Uterus (tissue), 4 donors: ENCODE results near the gene C8A. TPM values are rescaled to one million over a fixed set of nuclear protein-coding genes. Genes with fewer than 3 reads are reported as not detected.

Experiments used
- DNase-seq, 2 donors: peaks; one replicate each; pipeline ENCODE4 v3.0.0-alpha.2; 2019 to 2020
- H3K27ac ChIP-seq, 2 donors: fragments of 200-600 bp; sonication (generic); 1 replicate in 1 of 2; 2 replicates in 1 of 2; pipeline ENCODE4 v1.5.1; 2016 to 2018
- H3K27me3 ChIP-seq, 2 donors: fragments of 200-600 bp; sonication (generic); one replicate each; pipeline ENCODE4 v1.5.1; 2018 to 2019; ENCODE audit warnings: control low read depth in 1 of 2
- H3K36me3 ChIP-seq, 2 donors: fragments of 200-600 bp; sonication (generic); one replicate each; pipeline ENCODE4 v1.5.1; 2019; ENCODE audit warnings: control low read depth in 1 of 2
- H3K4me1 ChIP-seq, 2 donors: fragments of 200-600 bp; sonication (generic); one replicate each; pipeline ENCODE4 v1.5.1; 2018 to 2019; ENCODE audit warnings: control low read depth in 1 of 2
- H3K4me3 ChIP-seq, 2 donors: fragments of 200-600 bp; sonication (generic); 1 replicate in 1 of 2; 2 replicates in 1 of 2; pipeline ENCODE4 v1.5.1; 2018 to 2019; ENCODE audit warnings: mild to moderate bottlenecking in 1 of 2
- H3K9me3 ChIP-seq, 2 donors: fragments of 200-600 bp; sonication (generic); one replicate each; pipeline ENCODE4 v1.5.1; 2019; ENCODE audit warnings: control low read depth in 1 of 2
- POLR2A ChIP-seq, 2 donors: fragments of 450-650 bp; IDR thresholded peaks; one replicate each; pipeline ENCODE4 v1.6.1; 2016; ENCODE audit warnings: antibody characterized with exemption in 2 of 2, mild to moderate bottlenecking in 1 of 2, moderate library complexity in 1 of 2
- intact Hi-C: fragments of 100-400 bp; cut with DNase I; formaldehyde crosslinking; loops from one replicate; pipeline ENCODE4 v1.15.1; 2023; ENCODE audit warnings: low total_unique reads
- total RNA-seq, 4 donors: library from RNA; depleted of rRNA in 3 of 4; stranded (reverse); fragments of >200 nt in 3 of 4; gene quantifications; one replicate each; pipeline versions ENCODE4 v1.1.0 to v1.2.4, GENCODE V29; 2014 to 2023
- TF ChIP-seq, protein P1 (sequence below), 4 experiments: fragments of 200-600 bp in 2 of 4; fragments of 450-650 bp in 2 of 4; sonication (generic) in 2 of 4; IDR thresholded peaks; one replicate each; pipeline ENCODE4 v1.5.1; 2016 to 2019; ENCODE audit warnings: antibody characterized with exemption in 4 of 4, mild to moderate bottlenecking in 2 of 4, moderate library complexity in 1 of 4
- donor health status: DM: yes; HTN: yes; CAD: no.

Gene C8A
- not detected for total RNA-seq

- Histone ChIP-seq H3K27me3 (peaks cover 0 to 4% of the 10 kb centered on the region in 2 donors), H3K4me1 (no peaks in the 10 kb centered on the region), H3K27ac (no peak within 1 kb of the TSS), H3K36me3 (no peaks in the 10 kb centered on the region), H3K4me3 (no peak within 1 kb of the TSS), H3K9me3 (no peaks in the 10 kb centered on the region)
- intact Hi-C loops, result no loop called here
- TF ChIP-seq, protein P1, sequence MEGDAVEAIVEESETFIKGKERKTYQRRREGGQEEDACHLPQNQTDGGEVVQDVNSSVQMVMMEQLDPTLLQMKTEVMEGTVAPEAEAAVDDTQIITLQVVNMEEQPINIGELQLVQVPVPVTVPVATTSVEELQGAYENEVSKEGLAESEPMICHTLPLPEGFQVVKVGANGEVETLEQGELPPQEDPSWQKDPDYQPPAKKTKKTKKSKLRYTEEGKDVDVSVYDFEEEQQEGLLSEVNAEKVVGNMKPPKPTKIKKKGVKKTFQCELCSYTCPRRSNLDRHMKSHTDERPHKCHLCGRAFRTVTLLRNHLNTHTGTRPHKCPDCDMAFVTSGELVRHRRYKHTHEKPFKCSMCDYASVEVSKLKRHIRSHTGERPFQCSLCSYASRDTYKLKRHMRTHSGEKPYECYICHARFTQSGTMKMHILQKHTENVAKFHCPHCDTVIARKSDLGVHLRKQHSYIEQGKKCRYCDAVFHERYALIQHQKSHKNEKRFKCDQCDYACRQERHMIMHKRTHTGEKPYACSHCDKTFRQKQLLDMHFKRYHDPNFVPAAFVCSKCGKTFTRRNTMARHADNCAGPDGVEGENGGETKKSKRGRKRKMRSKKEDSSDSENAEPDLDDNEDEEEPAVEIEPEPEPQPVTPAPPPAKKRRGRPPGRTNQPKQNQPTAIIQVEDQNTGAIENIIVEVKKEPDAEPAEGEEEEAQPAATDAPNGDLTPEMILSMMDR (IDR thresholded peaks at IDR 0.05), result no peak
- TF ChIP-seq POLR2A (IDR thresholded peaks at IDR 0.05), result no peak
- DNase-seq, result no peak
Observed at GRCh38 chr1:56854521-56855099, at the start of gene C8A. Gene C8A (plus strand): TSS chr1:56854797. CDS start chr1:56854902, 105 bp downstream.

DNA sequence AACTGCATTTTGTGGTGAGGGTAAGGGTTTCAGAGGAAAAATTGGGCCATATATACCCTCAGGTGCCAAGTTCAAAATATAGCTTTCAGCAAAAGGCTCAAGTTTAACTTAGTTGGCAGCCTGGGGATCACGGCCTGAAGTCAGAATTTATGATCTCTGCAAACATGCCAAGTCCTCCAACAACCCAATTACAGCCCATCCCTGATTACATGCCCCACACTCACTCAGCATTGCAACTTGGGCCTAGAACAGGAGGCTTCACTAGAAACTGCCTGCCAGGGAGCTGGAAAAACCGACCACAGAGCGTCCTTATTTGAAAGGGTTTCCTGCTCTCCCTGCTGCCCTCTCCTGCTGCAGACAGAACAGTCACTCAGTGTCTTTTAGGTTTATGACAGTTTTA, 47.8 kb upstream of the C8A start:
- DNase-seq, result no peak
- intact Hi-C loops, result no loop called here
- no peak overlapping the region for H3K27ac ChIP-seq
- H3K4me3 ChIP-seq, result no peak overlapping the region
- H3K9me3 ChIP-seq, result no peaks in the 10 kb centered on the region
- H3K36me3 ChIP-seq, result no peaks in the 10 kb centered on the region
- H3K4me1 ChIP-seq, result no peaks in the 10 kb centered on the region
- no peaks in the 10 kb centered on the region for H3K27me3 ChIP-seq
- TF ChIP-seq POLR2A (IDR thresholded peaks at IDR 0.05), result no peak
- TF ChIP-seq, protein P1 (IDR thresholded peaks at IDR 0.05), result no peak

GRCh38 chr1:56808410-56808809, 46.2 kb upstream of the C8A start:
- TF ChIP-seq, protein P1 (IDR thresholded peaks at IDR 0.05), result no peak
- TF ChIP-seq POLR2A (IDR thresholded peaks at IDR 0.05), result no peak
- Histone ChIP-seq H3K4me1 (no peaks in the 10 kb centered on the region), H3K4me3 (no peak overlapping the region), H3K27ac (no peak overlapping the region), H3K36me3 (no peaks in the 10 kb centered on the region), H3K27me3 (no peaks in the 10 kb centered on the region), H3K9me3 (no peaks in the 10 kb centered on the region)
- intact Hi-C loops, result no loop called here
- no peak for DNase-seq

DNA sequence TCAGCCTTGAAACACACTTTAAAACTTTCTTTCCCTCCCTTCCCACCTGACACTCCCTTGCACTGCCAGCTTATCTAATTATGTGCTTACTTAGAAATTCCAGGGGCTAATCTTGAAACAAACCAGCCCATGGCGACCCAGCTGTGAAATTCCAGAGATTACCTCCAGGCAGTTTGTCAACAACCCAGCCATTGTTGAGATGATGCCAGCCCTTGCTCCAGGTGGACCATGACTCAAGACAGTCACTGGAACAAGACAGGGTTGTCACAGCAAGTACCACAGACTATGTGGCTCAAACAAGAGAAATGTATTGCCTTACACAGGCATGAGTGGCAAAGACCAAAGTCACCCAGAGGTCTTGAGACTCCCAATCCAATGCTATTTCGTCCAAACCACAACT, 43.3 kb upstream of the C8A start:
- no peak for DNase-seq
- intact Hi-C loops, result no loop called here
- H3K9me3 ChIP-seq, result no peaks in the 10 kb centered on the region
- H3K27ac ChIP-seq, result no peak overlapping the region
- no peak overlapping the region for H3K4me3 ChIP-seq
- TF ChIP-seq, protein P1 (IDR thresholded peaks at IDR 0.05), result no peak
- no peak for TF ChIP-seq POLR2A (IDR thresholded peaks at IDR 0.05)
- no peaks in the 10 kb centered on the region for H3K36me3 ChIP-seq
- no peaks in the 10 kb centered on the region for H3K4me1 ChIP-seq
- no peaks in the 10 kb centered on the region for H3K27me3 ChIP-seq

DNA sequence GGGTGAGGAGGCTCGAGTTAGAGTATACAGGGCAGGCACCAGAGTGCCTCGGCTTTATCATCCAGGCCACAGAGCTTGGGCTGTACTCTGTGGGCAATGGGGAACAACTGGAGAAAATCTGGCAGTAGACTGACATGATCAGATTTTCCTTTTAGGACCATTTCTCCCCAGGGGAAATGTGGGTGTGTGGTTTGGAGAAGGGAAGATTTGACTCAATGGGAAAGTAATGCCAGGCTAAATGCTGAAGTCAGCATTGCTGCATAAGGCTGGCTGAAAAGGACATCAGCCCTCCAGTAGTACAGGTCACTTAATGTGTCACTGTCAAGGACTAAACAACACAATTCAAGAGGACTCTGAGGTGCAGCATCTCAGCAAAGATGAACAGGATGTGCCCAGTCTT, 40.4 kb upstream of the C8A start:
- Histone ChIP-seq H3K36me3 (no peaks in the 10 kb centered on the region), H3K9me3 (no peaks in the 10 kb centered on the region), H3K27ac (no peak overlapping the region), H3K27me3 (no peaks in the 10 kb centered on the region), H3K4me1 (no peaks in the 10 kb centered on the region), H3K4me3 (no peak overlapping the region)
- intact Hi-C loops, result no loop called here
- no peak for DNase-seq
- TF ChIP-seq, protein P1 (IDR thresholded peaks at IDR 0.05), result no peak
- no peak for TF ChIP-seq POLR2A (IDR thresholded peaks at IDR 0.05)
